ENCODE results near the gene DDX41. TPM values are rescaled to one million over a fixed set of nuclear protein-coding genes. Genes with fewer than 3 reads are reported as not detected.

DDX41 gene
- 136 and 137 TPM in 2 replicates for total RNA-seq

GRCh38 chr5:177516601-177517568 lies at the start of gene DDX41:
DDX41 (minus strand) TSS chr5:177516961; CDS start chr5:177516945, 16 bp downstream.

GRCh38 chr5:177554474-177555111 lies 37.8 kb upstream of the DDX41 start, which contains the start of gene FAM193B:
FAM193B (minus strand) TSS chr5:177554563; CDS start chr5:177554458, 105 bp downstream.

GRCh38 chr5:177509381-177509951 lies 7.3 kb downstream of the DDX41 start, which contains the start of gene DOK3:
DOK3 (minus strand) TSS chr5:177509826; CDS start chr5:177509540, 286 bp downstream.

GRCh38 chr5:177497292-177498012 lies 19.3 kb downstream of the DDX41 start, which contains the start of gene PDLIM7:
PDLIM7 (minus strand) TSS chr5:177497604; CDS start chr5:177496512, 1,092 bp downstream.

GRCh38 chr5:177473443-177474001 lies 43.2 kb downstream of the DDX41 start, which contains the start of gene DBN1:
DBN1 (minus strand) TSS chr5:177473634; CDS start chr5:177473521, 113 bp downstream.

Other genes with a start within 250 kb of the DDX41 start
- gene RAB24, start 213.2 kb downstream of the DDX41 start, total RNA-seq = 21.5 and 22.0 TPM in 2 replicates
- 230 and 248 TPM in 2 replicates for gene PRELID1, start 213.2 kb downstream of the DDX41 start, total RNA-seq
- gene MXD3, start 205.1 kb downstream of the DDX41 start, total RNA-seq = 81.2 and 89.0 TPM in 2 replicates
- 253 and 263 TPM in 2 replicates for gene LMAN2, start 165.3 kb downstream of the DDX41 start, total RNA-seq
- gene RGS14, start 159.0 kb downstream of the DDX41 start, total RNA-seq = 5.1 and 13.1 TPM in 2 replicates
- not detected in 2 replicates for gene SLC34A1, start 132.5 kb downstream of the DDX41 start, total RNA-seq
- not detected in 2 replicates for gene PFN3, start 116.3 kb downstream of the DDX41 start, total RNA-seq
- gene F12, start 107.4 kb downstream of the DDX41 start, total RNA-seq = 0.74 and 1.0 TPM in 2 replicates
- 31.7 and 34.5 TPM in 2 replicates for gene GRK6, start 90.3 kb downstream of the DDX41 start, total RNA-seq
- 15.9 and 21.5 TPM in 2 replicates for gene PRR7, start 70.1 kb downstream of the DDX41 start, total RNA-seq
- 224 and 238 TPM in 2 replicates for gene DBN1, start 43.3 kb downstream of the DDX41 start, total RNA-seq
- 198 and 220 TPM in 2 replicates for gene PDLIM7, start 19.4 kb downstream of the DDX41 start, total RNA-seq
- 0.17 and 0.74 TPM in 2 replicates for gene DOK3, start 7.1 kb downstream of the DDX41 start, total RNA-seq
- gene FAM193B, start 37.6 kb upstream of the DDX41 start, total RNA-seq = 16.0 and 22.0 TPM in 2 replicates
- 139 and 146 TPM in 2 replicates for gene TMED9, start 75.2 kb upstream of the DDX41 start, total RNA-seq
- 40.7 and 43.5 TPM in 2 replicates for gene B4GALT7, start 83.2 kb upstream of the DDX41 start, total RNA-seq

Measured in bronchus fibroblast of lung (primary cell).